ENCODE data around the gene ALKBH3.

The ALKBH3 gene

DNA sequence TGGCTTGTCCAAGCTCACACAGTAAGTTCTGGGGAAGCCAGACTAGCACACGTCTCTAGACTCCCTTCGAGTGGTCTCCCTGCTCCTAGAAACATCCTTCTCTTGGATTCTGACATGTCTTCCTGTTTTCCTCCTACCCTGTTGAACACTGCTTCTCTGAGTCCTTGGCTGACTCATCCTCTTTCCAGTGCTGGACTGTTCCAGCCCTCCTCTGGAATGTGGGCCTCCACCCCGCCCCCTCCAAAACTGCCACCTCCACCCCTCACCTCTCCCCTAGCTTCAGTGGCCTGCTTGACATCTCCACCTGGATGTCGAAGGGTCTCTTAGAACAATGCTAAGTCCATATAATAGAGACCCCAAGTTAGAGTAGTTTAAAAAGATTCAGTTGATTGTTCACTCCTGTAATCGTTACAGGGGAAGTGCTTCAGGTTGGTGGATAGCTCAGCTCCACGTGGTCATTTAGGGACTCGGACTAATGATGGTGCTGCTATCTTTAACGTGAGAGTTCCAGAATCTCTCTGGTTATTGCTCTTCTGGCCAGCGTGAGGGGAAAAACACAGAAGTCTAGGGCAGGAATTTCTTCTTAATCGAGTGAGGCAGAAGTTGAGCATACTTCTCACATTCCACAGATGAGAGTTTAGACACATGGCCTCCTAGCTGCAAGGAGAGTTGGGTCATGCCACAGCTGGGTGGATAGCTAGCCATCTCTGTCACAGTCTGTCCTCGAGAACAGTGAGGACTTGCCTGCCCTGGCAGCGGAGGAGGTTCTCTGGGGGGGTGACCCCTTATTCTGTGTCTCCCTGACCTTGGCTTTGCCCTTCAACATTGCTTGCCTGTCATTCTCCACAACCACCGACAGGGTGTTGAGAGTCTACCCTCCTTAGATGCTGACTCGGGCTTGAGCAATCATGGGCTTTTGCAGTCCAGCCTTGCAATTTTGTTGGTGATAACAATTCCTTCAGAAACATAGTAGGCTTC is 57.1 kb downstream of the ALKBH3 start:
- DNase-seq (ENCODE audit: low read depth in 2 of 2) = no peak

DNA sequence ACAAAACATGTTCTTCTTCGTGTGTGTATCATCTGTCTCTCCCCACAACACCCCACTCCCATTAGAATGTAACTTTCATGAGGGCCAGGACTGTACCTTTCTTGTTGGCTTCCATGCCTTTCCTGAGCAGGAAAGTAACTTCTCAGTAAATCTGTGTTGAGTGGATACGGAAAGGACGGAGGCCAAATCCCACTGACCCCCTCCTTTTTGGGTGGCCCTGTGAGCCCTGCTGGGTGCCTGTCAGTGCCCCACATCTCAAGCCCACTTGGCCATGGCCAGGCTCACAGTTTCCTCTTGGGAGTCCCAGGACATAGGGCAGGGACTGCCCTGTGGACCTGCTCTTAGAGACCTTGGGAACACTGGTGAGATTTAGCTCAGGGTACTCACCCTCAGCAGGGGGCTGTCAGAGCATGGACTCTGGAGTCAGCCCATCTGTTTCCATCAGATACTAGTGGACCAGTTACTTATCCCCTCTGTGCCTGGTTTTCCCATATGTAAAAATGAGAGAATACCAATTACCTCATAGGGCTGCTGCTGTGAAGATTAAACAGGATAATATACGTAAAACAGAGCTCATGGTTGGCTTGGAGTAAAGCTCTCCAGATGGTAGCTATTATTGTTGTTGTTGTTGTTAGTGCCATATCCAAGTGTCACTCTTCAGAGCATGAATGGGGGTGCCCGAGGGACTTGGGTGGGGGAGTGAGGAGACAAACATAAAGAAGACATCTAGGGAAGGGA is 60.8 kb downstream of the ALKBH3 start:
- no peak for DNase-seq (ENCODE audit: low read depth in 2 of 2)

DNA sequence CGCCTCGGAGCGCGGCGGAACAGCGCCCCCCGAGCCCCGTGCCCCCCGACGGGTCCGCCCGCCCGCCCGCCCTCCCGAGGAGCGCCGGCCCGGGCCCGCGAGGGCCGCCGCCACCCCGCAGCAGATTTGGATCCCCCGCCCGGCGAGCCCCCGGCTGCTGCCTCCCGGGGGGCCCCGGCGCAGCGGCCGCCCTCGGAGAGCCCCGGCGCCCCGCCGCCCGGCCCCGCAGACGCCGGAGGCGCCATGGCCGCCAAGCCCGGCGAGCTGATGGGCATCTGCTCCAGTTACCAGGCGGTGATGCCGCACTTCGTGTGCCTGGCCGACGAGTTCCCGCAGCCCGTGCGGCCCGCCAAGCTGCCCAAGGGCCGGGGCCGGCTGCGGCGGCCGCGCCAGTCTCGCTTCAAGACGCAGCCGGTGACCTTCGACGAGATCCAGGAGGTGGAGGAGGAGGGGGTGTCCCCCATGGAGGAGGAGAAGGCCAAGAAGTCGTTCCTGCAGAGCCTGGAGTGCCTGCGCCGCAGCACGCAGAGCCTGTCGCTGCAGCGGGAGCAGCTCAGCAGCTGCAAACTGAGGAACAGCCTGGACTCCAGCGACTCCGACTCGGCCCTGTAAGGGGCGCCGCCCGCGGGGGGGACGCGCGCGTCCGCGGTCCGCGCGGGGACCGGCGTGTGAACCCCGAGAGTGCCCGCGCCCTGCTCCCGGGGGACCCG is 62.2 kb downstream of the ALKBH3 start:
- no peak for DNase-seq (ENCODE audit: low read depth in 2 of 2)

DNA sequence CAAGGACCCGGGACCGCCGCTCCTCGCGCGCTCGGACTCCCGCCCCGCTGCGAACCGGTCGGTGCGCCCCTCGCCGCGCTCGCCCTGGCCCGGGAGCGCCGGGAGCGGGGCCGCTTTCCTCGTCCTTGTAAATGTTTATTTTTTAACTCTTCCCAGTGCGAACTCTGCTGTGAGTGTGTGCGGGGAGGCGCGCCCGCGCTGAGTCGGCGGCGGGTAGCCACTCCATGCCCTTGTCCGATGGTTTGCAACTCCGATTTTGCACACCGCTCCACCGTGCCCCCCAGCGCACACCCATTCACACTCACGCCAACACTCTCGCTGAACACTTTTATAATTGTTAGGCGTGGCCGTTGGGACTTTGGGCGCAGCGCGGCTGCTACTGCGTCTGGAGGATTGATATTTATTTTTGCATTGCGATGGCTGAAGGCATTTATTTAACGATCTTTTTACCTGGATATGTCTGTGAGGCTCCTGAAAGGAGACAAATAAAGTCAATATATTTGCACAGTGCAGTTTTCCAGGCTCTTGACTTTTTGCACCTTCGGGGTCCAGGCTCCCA is 62.8 kb downstream of the ALKBH3 start:
- no peak for DNase-seq (ENCODE audit: low read depth in 2 of 2)

DNA sequence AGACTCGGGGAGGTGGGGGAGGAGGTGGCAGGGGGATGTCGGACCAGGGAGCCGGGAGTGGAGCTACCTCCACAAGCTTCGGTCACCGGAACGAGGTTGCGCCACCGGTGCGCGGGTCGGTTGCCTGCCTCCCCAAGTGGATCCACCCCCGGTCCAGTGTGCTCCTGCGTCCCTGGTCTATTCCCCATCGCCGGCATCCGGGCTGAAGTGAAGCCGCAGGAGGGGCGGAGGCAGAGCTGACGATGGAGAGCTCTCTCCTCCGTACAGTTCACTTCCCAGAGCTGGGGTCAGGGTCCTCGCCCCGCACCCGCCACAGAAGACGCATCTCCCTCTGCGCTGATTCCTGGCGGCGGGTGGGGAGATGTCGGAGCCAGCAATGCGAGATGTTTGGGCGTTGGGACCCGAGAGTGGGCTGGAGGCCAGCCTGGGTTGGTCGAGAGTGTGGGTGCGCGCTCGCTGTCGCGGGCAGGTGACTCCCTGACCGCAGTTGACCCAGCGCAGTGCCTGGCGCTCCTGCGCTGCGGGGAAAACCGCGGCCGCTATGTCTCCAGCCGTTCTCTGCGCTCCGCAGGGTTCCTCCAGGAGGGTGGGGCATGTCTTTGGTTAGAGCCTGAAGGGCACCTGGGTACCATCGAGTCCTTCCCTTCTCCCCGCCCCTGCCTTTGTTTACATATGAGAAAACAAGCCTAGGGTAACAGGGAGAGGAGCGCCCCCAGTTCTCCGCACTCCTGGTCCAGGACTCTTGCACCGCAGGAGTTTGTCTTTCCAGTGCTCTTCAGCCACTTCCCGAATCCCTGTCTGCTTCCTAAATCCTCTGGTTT is 63.5 kb downstream of the ALKBH3 start:
- no peak for DNase-seq (ENCODE audit: low read depth in 2 of 2)

DNA sequence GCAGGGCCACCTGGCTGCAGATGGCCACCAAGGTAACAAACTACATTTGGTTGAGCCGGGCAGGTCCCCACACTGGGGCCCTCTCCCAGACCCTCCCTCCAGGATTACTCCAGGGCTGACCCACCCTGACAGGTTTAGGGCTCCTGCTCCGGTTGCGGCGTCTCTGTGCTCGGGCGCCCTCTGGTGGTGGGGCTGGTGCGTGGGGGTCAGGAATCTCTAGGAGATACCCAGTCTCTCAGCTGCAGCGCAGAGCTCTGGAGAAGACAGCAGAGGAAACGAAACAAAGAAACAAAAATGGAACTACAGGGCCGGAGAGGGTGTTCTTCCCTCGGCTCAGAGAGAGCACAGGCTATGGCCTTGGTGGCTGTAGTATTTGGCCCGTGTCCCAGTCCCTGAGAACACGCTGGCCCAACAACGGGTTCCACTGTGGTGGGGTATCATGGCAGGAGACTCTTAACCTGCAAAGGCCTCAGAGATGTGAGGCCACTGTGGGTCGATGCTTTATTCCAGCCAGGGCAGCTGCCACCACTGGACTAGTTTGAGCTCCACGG is 64.2 kb downstream of the ALKBH3 start:
- DNase-seq (ENCODE audit: low read depth in 2 of 2) = no peak

DNA sequence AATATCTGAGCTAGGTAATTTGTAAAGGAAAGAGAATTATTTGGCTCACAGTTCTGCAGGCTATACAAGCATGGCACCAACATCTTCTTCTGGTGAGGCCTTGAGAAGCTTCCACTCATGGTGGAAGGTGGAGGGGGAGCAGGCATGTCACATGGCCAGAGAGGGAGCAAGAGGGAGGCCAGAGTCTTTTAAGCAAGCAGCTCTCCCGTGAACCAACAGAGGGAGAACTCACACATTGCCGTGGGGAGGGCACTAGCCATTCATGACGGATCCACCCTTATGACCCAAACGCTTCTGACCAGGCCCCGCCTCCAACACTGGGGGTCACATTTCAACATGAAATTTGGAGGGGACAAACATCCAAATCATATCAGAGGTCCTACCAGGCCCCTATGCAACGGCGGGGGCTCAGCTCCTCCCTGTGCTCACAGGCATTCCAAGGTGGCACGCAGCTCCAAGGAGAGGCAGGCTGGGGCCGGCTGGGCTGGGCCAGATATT is 66.4 kb downstream of the ALKBH3 start:
- no peak for DNase-seq (ENCODE audit: low read depth in 2 of 2)

DNA sequence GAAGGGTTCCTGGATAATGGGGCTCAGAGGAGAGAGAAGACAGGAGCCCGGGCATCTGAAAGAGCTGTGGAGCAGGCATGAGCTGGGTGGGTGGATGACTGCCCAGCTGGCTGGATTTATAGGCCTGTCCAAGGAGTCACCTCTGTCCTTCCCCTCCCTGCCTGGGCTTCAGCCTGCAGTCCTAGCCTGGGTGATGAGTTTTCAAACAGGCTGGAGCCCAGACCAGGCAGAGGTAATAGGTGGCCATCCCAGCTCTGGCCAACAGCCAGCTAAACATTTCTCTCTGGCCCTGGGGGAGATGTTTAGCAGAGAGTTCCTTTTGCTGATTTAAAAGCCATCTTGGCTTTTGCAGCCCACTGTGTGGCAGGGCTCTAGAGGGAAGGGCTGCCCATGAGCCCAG is 67.2 kb downstream of the ALKBH3 start:
- DNase-seq (ENCODE audit: low read depth in 2 of 2) = no peak

DNA sequence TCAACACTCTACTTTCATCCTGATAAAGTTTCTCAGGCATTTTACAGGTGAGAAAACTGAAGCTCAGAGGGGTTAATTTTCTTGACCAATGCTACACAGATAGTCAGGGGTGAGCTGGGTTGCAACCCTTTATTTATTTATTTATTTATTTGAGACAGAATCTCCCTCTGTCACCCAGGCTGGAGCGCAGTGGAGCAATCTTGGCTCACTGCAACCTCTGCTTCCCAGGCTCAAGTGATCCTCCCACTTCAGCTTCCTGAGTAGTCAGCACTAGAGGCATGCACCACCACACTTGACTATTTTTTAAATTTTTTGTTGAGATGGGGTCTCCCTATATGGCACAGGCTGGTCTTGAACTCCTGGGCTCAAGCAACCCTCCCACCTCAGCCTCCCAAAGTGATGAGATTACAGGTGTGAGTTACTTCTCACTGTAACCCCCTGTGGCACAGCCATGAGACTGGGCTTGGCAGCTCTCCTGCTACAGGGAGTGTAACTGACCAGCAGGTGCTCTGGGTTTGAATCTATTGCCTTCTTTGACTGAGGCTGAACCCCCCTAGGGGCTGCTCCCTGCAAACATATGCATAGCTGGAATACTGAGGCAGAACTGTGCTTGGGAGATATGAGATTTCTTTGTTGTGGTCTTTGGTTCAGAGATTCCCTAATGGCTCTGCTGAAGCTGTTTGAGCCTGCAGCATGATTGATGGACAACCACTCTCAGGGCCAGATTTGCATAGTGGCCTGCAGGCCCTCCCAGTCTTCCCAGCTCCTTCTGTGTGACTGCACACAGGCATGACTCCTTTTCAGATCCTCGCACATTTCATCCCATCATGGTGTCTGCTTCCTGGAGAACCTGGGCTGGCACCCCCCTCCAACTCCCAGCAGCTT is 68.0 kb downstream of the ALKBH3 start:
- no peak for DNase-seq (ENCODE audit: low read depth in 2 of 2)

DNA sequence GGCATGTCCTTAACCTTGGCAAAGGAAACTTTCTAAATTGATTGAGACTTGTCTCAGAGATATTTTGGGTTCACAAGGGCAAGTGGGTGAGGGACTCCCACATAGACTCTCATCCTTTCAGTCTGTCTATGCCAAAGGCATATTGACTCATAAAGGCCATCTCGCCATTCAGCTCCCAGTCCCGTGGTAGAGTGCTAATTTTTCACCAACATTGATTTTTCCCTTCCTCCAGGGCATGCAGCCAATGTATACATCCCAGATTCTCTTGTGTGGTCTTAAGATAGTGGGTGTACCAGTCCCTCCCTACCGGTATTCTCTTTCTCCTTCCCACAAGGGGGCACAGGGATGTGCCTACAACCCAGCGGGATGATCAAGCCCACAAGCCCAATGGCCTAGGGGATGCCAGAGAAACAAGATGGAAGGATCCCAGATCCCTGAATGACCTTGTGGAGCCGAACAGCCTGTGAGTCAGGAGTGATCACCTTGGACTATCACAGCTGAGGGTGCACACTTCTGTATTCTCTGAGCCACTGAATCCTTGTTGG is 69.8 kb downstream of the ALKBH3 start:
- DNase-seq (ENCODE audit: low read depth in 2 of 2) = no peak

DNA sequence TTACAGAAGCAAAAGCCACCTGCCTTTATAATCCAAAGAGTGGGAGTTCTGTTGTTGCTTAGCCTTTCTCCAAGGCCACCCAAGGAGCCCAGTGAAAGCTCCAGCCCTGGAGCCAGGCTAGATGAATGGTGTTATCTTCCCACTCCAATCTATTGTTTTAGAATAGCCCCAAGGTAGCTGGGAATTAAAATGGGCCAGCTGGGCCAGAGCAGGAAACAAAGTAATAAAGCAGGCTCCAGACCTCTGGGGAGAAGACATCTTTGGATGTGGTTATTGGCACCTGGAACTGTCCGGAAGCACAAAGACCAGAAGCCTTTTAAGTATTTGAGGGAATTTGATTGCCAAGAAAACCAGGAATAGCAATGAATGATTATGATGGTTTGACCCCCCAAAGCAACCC is 70.6 kb downstream of the ALKBH3 start:
- DNase-seq (ENCODE audit: low read depth in 2 of 2) = no peak

DNA sequence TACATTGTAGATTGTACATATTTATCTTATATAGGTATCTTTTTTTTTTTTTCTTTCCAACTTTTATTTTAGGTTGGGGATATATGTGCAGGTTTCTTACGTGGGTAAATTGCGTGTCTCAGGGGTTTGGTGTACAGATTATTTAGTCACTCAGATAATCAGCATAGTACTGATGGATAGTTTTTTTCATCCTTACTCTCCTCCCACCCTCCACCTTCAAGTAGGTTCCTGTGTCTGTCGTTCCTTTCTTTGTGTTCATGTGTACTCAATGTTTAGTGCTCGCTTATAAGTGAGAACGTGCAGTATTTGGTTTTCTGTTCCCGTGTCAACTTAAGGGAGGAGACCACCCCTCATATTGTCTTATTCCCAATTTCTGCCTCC is 71.4 kb downstream of the ALKBH3 start:
- DNase-seq (ENCODE audit: low read depth in 2 of 2) = no peak

DNA sequence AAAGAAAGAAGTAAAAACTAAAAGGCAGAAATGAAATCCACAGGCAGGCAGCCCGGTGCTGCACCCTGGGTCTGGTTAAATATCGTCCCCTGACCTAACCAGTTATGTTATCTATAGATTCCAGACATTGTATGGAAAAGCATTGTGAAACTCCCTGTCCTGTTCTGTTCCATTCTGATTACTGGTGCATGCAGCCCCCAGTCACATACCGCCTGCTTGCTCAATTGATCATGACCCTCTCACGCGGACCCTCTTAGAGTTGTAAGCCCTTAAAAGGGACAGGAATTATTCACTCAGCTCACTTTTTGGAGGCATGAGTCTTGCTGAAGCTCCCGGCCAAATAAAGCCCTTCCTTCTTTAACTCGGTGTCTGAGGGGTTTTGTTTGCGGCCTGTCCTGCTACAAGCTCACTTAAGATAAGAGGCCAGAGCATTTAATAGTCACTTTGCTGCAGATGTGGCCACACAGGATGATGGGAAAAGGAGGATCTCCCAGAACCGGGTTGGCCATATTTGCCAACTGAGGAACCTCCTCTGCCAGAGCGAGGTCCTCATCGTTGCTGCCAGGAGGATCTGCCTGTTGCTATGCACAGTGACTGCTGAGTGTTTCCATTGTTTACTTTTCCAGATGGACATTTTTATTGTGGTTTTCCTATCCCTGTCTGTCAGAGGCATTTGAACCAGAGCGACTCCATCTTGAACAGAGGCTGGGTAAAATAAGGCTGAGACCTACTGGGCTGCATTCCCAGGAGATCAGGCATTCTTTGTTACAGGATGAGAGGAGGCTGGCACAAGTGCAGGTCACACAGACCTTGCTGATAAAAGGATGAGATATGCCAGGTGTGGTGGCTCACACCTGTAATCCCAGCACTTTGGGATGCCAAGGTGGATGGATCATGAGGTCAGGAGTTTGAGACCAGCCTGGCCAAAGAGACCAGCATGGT is 72.0 kb downstream of the ALKBH3 start:
- DNase-seq (ENCODE audit: low read depth in 2 of 2) = no peak

DNA sequence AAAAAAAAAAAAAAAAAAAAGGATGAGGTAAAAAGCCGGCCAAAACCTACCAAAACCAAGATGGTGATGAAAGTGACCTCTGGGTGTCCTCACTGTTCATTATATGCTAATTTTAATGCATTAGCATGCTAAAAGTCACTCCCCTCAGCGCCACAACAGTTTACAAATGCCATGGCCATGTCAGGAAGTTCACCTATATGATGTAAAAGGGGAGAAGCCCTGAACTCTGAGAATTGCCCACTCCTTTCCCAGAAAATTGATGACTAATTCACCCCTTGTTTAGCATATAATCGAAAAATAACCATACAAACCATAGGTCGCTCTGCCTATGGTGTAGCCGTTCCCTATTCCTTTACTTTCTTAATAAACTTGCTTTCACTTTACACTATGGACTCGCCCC is 72.9 kb downstream of the ALKBH3 start:
- no peak for DNase-seq (ENCODE audit: low read depth in 2 of 2)

DNA sequence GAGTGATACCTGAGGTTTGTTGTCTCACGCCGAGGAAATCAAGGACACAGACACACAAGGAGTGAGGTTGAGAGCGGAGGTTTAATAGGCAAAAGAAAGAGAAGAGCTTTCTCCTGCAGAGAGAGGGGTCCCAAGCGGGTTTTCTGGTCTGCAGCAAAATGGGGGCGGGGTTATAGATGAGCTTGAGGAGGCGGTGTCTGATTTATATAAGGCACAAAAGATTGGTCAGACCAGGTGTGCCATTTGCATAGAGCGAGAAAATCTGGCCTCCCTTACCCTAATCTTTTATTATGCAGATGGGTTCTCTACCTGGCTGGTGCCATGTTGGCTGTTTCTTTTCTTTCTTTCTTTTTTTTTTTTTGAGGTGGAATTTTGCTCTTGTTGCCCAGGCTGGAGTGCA is 73.6 kb downstream of the ALKBH3 start:
- DNase-seq (ENCODE audit: low read depth in 2 of 2) = no peak

DNA sequence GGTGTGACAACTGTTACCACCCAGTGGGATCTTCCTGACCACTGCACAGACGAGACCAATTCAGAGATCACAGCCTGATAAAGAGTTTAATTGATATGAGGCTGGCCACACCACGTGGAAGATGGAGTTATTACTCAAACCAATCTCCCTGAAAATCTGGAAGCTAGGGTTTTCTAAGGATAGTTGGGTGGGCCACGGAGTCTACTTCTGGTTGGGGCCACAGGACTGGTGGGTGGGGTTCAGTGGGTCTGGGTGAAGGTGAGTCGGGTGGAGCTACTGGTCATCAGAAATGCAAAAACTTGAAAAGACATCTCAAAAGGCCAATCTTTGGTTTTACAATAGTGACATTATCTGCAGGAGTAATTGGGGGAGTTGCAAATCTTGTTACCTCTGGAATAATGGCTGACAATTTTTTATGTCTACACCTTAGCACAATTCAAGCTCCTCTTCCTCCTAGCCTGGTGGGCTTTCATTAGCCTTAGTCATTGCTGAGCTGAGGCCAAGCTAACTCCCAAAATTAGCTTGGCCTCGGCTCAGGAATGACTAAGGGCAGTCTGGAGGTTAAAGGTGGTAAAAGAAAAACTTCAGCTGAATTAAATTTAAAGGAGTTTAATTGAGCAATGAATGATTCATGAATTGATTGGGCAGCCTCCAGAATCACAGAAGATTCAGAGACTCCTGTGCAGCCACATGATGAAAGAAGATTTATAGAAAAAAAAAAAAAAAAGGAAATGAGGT is 74.9 kb downstream of the ALKBH3 start:
- no peak for DNase-seq (ENCODE audit: low read depth in 2 of 2)

DNA sequence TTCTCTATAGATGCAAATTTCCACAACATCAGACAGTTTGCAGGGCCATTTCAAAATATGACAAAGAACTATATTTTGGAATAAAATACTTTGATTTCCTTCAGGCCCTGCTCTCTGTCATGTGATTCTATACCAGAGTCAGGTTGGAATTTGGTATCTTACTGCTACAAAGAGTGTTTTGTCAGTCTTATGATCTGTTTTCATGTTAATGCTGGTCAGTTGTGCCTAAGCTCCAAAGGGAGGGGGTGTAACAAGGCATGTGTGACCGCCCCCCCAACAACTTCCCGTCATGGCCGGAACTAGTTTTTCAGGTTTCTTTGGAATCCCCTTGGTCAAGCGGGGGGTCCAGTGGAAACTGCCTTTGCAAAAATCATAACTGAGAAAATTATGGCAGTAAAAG is 76.9 kb downstream of the ALKBH3 start:
- no peak for DNase-seq (ENCODE audit: low read depth in 2 of 2)
